ENCODE measurements around the gene UCN.
"Not testable (repeated sequence)": the region's sequence is repeated elsewhere in the genome, so short reads cannot be mapped to it uniquely, and the experiment has no call there.

The UCN gene

DNA sequence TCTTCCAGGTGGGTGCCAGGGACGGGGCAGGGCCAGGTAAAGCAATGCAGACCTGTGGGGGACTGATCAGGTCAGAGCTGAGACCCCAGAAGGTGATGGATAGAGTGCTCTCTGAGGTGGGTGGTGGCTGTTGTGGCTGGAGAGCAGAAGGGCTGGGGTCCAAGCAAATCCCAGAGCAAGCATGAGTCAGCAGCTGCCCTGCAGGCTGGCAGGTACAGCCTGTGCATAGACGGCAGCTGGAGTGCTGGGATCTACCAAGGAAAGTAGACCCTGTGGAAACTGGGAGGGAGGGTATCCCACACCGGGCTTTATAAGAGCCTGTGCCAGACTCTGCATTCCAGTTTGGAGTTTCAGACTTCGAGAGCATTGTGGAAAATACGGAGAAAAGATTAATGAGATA, 25.4 kb downstream of the UCN start:
- DNase-seq (ENCODE audit: low read depth): no peak

DNA sequence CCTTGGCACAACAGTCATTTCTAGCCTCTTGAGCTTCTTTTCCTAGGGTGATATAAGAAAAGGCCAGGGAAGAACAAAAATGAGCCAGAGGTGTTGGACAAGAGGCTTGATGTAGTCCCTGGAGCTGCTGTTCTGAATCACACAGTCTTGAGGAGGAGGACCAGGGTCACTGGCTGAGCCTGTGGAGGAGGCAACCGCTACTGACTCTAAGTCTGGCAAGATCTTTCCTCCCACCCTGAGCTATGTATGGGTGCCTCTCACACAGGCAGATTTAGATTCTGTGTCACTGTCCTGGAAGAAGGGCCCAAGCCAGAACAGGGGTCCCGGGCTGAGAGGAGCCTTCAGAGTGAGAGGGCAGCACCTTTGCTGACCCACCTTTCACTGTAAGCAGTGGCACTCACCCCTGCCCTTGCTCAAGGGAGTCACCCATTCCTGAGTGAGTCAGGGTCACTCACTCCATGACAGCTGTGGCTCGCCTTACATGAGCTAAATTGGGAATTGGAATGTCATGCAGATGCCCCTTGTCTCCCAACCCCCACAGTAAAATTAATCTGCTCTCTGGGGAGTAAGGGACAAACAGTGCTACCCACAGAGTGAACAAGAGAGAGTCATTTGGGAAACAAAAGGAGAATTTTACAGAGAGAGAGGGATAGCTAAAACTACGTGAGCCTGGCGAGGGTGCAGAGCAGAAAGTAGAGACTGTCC, 26.2 kb downstream of the UCN start, which contains the start of gene TRIM54:
TRIM54 (plus strand) TSS at position 575 of the 705 bp plus-strand sequence. CDS start 303 bp downstream, outside the sequence.
- no peak for DNase-seq (ENCODE audit: low read depth)

GRCh38 chr2:27281442-27281841, 26.8 kb downstream of the UCN start:
- DNase-seq (ENCODE audit: low read depth): no peak

- DNase-seq (ENCODE audit: low read depth): no peak
These were observed 27.4 kb downstream of the UCN start for GRCh38 chr2:27280826-27281225.

DNA sequence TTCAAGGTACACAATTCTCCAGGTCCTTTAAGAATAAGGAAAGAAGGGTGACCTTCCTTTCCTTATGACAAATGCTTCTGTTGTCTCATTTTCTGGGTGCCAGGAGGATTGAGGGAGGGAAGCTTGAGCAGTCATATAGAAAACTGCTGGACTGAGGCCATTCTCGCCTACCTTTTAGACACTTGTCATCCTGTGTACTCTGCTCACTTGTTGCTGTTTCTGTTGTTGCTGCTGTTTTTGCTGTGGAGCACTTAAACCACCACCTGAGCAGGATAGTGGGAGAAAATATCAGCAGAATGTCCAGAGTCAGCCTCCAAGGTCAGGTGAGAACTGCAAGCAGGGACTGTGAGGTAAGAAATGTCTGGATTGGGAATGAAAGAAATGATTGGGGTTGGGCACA, 30.2 kb downstream of the UCN start:
- DNase-seq (ENCODE audit: low read depth): no peak

GRCh38 chr2:27275211-27276150, 32.8 kb downstream of the UCN start, which contains the start of gene DNAJC5G:
Gene DNAJC5G (plus strand): TSS chr2:27275433. CDS start chr2:27276729, 1,296 bp downstream.
- no peak for DNase-seq (ENCODE audit: low read depth)

DNA sequence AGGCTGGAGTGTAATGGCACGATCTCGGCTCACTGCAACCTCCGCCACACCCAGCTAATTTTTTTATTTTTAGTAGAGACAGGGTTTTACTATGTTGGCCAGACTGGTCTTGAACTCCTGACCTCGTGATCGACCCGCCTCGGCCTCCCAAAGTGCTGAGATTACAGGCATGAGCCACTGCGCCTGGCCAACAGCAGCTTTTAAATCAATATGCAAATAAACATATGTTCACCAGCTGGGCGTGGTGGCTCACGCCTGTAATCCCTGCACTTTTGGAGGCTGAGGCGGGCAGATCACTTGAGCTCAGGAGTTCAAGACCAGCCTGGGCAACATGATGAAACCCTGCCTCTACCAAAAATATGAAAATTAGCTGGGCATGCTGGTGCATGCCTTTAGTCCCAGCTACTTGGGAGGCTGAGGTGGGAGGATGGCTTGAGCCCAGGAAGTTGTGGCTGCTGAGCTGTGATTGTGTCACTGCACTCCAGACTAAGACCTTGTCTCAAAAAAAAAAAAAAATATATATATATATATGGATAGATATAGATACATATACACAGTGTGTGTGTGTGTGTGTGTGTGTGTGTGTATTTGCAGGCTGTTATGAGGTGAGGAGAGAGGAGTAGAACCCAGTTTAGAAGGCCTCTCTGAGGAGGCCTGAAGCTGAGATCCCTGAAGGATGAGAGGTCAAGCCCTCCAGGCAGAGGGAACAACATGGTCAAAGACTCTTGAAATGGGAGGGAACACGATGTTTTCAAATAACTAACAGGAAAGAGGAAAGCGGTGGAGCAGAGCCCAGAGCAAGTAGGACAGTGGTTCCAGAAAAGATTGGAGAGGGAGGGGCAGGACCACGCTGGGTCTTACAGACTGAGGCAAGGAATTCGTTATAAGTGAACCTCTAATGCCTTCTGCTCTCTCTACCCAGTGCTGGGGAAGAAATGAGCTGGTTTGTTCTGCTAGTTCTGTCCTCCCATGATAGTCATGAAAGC, 35.4 kb downstream of the UCN start:
- DNase-seq (ENCODE audit: low read depth): not testable (repeated sequence)

DNA sequence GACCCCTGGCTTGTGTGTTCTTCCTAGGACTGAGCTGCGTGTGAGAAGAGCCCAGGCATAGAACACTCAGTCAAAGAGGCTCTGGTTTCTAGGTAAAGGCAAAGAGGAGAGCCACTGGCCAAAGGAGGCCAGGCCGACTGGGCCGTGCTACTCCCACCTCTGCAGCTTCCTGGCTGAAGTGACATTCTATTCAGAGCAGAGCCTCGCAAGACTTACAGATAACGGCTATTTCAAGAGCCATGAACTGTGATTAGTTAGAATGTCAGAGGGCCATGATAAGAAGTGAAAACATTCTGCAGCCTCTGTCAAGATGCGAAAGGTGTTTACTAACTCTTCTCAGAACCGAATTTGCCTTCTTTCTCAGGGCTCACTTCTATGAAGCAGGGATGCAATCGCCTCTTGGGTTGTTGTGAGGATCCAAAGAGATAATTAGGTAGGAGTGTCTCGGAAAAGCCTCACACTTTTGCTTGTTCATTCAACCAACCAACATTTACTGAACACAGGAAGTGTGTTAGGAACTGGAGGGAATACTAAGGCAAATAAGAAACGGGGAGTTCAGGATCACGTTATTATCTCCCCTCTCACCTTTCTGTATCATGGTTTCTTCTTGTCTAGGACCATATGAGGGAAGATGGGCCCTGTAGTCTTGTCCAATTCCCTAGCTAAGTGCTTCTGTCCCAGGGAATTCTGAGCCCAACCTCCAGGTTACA, 36.5 kb downstream of the UCN start:
- DNase-seq (ENCODE audit: low read depth): no peak

GRCh38 chr2:27270670-27271069, 37.6 kb downstream of the UCN start:
- no peak for DNase-seq (ENCODE audit: low read depth)

- no peak for DNase-seq (ENCODE audit: low read depth)
These were observed 38.1 kb downstream of the UCN start for GRCh38 chr2:27270131-27270530.

GRCh38 chr2:27268296-27268695, 39.9 kb downstream of the UCN start:
- not testable (repeated sequence) for DNase-seq (ENCODE audit: low read depth)

DNA sequence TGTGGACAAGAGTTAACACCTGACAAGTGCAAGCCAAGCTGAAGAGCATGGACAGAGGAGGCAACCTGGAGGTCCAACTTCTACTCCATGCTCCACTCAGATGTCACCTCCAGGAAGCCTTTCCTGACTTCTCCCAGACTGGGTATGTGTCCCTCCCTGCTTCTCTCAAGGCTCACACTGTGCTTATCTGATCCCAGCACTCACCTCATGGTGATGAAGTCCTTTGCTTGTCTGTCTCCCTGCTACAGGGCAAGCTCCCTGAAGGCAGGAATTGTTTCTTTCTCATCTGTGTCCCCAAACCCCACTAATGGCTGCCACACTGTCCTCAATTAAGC, 42.7 kb downstream of the UCN start:
- no peak for DNase-seq (ENCODE audit: low read depth)

DNA sequence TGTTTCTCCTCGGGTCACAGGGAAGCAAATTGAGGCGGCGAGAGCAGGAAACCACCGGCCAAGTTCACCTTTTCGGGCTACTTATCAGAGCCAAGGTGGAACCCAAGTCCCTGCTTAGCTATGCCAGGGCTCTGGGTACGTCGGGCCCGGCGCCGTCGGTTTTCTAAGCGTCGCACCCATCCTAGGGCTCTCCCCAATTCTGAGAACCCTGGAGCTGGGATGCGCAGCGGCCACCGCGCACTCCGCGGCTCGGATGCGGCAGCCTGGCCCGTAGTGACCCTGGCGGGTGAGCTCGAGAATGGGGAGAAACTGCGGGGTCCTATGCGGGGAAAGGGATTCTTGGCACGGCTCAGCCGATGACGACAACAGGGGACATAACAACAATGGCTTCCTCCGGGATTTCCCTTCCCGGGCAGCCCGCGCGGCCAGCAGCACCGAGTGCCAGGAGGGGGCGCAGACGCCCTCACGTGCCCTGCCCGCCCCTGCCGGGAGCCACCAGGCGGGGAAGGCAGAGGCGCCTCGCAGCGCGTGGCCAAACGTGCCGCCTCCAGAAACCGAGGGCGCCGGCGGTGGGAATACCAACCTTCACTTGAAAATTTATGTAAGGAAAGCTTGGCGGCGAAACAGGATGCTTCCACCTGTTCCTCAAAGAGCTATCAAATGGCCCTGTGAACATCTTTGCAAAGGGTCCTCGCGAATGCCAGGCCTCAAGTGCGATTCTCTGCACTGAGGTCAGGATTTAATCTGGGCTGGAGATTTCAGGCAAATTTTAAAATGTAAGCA, 43.3 kb downstream of the UCN start:
- DNase-seq (ENCODE audit: low read depth): peak; percentile 39

DNA sequence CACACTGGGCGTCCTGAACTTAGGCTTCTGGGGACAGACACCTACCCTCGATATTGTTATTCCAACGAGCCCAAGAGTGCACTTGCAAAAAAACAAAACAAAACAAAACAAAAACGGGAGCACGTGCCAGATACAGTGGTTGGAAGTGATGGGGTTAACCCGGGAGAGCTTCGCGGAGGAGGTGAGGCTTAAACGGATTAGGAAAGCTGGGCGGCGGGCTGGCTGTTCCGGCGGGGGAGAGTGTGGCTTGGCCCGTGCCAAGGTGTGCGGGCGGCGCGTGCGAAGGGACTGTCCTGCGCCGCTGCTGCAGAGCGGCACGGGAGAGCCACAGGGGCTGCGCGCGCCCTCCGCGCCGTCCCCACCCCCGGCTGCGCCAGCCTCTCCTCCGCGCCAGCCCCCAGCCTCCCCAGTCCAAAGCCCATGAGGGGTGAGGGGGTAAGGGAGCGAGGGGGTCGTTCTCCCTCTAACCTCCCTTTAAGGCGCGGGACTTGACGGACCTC, 43.9 kb downstream of the UCN start:
- no peak for DNase-seq (ENCODE audit: low read depth)

- DNase-seq (ENCODE audit: low read depth): no peak
These were observed 44.7 kb downstream of the UCN start for GRCh38 chr2:27263287-27264252.

- DNase-seq (ENCODE audit: low read depth): peak; percentile 47
These were observed 45.6 kb downstream of the UCN start, which contains the start of gene SLC30A3 for GRCh38 chr2:27262379-27263286. Gene SLC30A3 (minus strand): TSS chr2:27263047. CDS start chr2:27262906, 141 bp downstream.

DNA sequence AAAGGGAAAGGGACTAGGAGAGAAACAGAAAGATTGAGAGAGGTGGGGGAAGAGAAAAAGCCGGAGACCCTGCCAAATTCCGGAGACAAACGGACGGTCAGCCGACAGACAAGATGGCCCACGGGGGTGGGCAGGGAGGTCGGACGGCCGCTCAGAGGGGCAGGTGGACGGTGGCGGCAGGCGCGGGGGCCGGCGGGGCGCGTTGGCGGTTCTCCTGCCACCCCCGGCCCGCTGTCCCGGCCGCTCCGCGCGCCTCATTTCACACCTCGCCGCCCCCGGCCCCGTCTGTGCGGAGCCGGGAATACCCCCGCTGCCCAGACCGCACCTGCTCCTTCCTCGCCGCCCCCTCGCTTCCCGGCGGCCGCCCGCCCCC, 46.3 kb downstream of the UCN start:
- DNase-seq (ENCODE audit: low read depth): no peak
